ENCODE data around the gene AS3MT. TPM values are rescaled to one million over a fixed set of nuclear protein-coding genes. Genes with fewer than 3 reads are reported as not detected.

The AS3MT gene
- total RNA-seq, 1 donor from 2014 or later, result 40.3 TPM

- peaks cover 5% of the 10 kb centered on the region for H3K9me3 Mint-ChIP-seq
- Histone ChIP-seq H3K4me3 (no peak overlapping the region), H3K9ac (no peak overlapping the region), H3K27ac (no peak overlapping the region), H3K27me3 (no peaks in the 10 kb centered on the region), H3K9me3 (ENCODE audit: low read depth) (no peaks in the 10 kb centered on the region), H3K36me3 (no peaks in the 10 kb centered on the region), H3K4me2 (no peak overlapping the region), H4K20me1 (ENCODE audit: low read depth) (no peaks in the 10 kb centered on the region), H3K79me2 (ENCODE audit: low read depth) (no peaks in the 10 kb centered on the region), H3F3A (ENCODE audit: low read depth) (no peaks in the 10 kb centered on the region), H2AFZ (replicated peaks) (no peak overlapping the region), H3K4me1 (no peaks in the 10 kb centered on the region)
- no peak overlapping the region for H3K27ac Mint-ChIP-seq
- TF ChIP-seq CTCF (IDR thresholded peaks at IDR 0.05) (no peak), EZH2 (IDR thresholded peaks at IDR 0.05) (no peak), EZH2phosphoT487 (IDR thresholded peaks at IDR 0.05) (no peak)
- H3K36me3 Mint-ChIP-seq, result no peaks in the 10 kb centered on the region
- H3K4me3 Mint-ChIP-seq, result no peak overlapping the region
- peaks cover 3% of the 10 kb centered on the region for H3K27me3 Mint-ChIP-seq (ENCODE audit: insufficient read depth, low read depth)
- peaks cover 7% of the 10 kb centered on the region for H3K4me1 Mint-ChIP-seq
- DNase-seq (ENCODE audit: low spot score), result no peak
Observed at GRCh38 chr10:102826148-102826796, 43.0 kb upstream of the AS3MT start.

DNA sequence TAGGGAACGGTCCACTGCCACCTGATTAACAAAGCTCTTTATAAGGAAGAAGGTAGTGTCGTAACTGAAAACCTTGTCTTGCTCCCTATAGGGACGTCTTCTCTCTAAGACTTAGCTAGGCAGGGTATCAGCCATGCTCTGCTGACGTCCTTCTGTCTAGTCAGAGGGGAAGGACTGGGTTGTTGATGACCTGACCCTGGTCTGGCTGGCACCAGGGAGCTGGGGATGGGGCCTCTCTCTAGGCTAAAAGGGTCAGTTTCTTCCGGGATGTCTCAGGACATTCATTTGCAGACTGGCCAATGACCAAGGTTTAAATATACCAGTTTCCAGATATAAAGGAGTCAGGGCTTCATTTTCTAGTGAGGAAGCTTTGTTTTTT is 41.7 kb upstream of the AS3MT start:
- H3K27ac Mint-ChIP-seq, result peak overlapping the region; percentile 53
- no peak for TF ChIP-seq EZH2 (IDR thresholded peaks at IDR 0.05)
- no peak for TF ChIP-seq CTCF (IDR thresholded peaks at IDR 0.05)
- no peak for TF ChIP-seq EZH2phosphoT487 (IDR thresholded peaks at IDR 0.05)
- H3K4me1 ChIP-seq, result no peaks in the 10 kb centered on the region
- H3K4me3 ChIP-seq, result no peak overlapping the region
- H4K20me1 ChIP-seq (ENCODE audit: low read depth), result no peaks in the 10 kb centered on the region
- no peak overlapping the region for H2AFZ ChIP-seq (replicated peaks)
- H3K27me3 Mint-ChIP-seq (ENCODE audit: insufficient read depth, low read depth), result peaks cover 3% of the 10 kb centered on the region
- peaks cover 7% of the 10 kb centered on the region for H3K4me1 Mint-ChIP-seq
- H3K9me3 ChIP-seq (ENCODE audit: low read depth), result no peaks in the 10 kb centered on the region
- H3K4me3 Mint-ChIP-seq, result no peak overlapping the region
- no peak overlapping the region for H3K4me2 ChIP-seq
- peaks cover 5% of the 10 kb centered on the region for H3K9me3 Mint-ChIP-seq
- no peak overlapping the region for H3K9ac ChIP-seq
- no peak overlapping the region for H3K27ac ChIP-seq
- no peaks in the 10 kb centered on the region for H3K79me2 ChIP-seq (ENCODE audit: low read depth)
- no peaks in the 10 kb centered on the region for H3K36me3 ChIP-seq
- no peaks in the 10 kb centered on the region for H3F3A ChIP-seq (ENCODE audit: low read depth)
- no peak for DNase-seq (ENCODE audit: low spot score)
- no peaks in the 10 kb centered on the region for H3K27me3 ChIP-seq
- no peaks in the 10 kb centered on the region for H3K36me3 Mint-ChIP-seq

DNA sequence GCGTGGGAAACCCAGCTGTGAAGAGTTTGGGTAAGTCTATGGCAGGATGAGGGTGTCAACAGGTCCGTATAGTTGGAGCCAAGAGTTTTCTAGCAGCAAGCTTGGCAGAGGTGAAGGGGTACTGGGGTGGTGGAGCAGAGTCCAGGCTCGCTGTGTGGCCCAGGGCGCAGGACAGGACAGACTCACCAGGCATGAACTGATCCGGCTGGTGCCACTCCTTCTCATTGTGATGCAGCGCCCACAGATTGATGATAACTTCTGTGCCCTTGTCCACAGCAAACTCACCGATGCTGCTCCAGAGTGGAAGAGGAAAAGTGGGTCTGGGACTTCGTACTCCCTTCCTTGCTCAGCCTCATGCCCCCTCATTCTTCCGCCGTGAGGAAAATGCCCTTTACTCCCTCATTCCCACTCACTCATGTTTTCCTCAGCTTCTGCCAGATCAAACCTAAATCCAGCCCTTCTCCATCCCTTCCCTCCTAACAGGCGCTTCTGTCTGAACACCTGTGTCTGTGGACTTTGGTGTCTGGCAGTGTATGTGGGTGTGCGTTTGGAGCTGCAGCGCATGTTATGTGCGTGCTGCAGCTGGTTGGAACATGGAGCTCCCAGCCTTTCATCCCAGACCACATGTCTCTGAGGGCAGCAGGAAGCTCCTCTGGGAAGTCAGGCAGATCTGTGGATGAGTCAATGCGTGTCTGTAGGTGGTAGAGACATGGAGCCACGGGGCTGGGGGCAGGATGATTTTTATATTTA is 37.8 kb upstream of the AS3MT start:
- Histone ChIP-seq H3K36me3 (no peaks in the 10 kb centered on the region), H3K27me3 (no peaks in the 10 kb centered on the region), H3K4me1 (no peaks in the 10 kb centered on the region), H3K9me3 (ENCODE audit: low read depth) (no peaks in the 10 kb centered on the region), H3K9ac (no peak overlapping the region), H3K27ac (no peak overlapping the region), H3K79me2 (ENCODE audit: low read depth) (no peaks in the 10 kb centered on the region), H4K20me1 (ENCODE audit: low read depth) (no peaks in the 10 kb centered on the region), H2AFZ (replicated peaks) (no peak overlapping the region), H3K4me2 (no peak overlapping the region), H3F3A (ENCODE audit: low read depth) (no peaks in the 10 kb centered on the region), H3K4me3 (no peak overlapping the region)
- TF ChIP-seq CTCF (IDR thresholded peaks at IDR 0.05) (no peak), EZH2 (IDR thresholded peaks at IDR 0.05) (no peak), EZH2phosphoT487 (IDR thresholded peaks at IDR 0.05) (no peak)
- Mint-ChIP-seq H3K27me3 (ENCODE audit: insufficient read depth, low read depth) (peaks cover 2% of the 10 kb centered on the region), H3K4me1 (peaks cover 7% of the 10 kb centered on the region), H3K36me3 (no peaks in the 10 kb centered on the region), H3K4me3 (no peak overlapping the region), H3K9me3 (no peaks in the 10 kb centered on the region), H3K27ac (no peak overlapping the region)
- no peak for DNase-seq (ENCODE audit: low spot score)

Data from neural progenitor cell (in vitro differentiated cells).